ENCODE results near the gene RNU11. TPM values are rescaled to one million over a fixed set of nuclear protein-coding genes. Genes with fewer than 3 reads are reported as not detected.
"Not testable (repeated sequence)": the region's sequence is repeated elsewhere in the genome, so short reads cannot be mapped to it uniquely, and the experiment has no call there.

RNU11 gene
- total and polyA plus RNA-seq, 3 donors from 2014 or later = not detected

- Histone ChIP-seq H3K27me3 (no peaks in the 10 kb centered on the region), H3K4me1 (peaks cover 7% of the 10 kb centered on the region), H3K4me3 (peak overlapping the region in 1 of 2 donors; percentile 4), H3K27ac (no peak overlapping the region), H3K9me3 (no peaks in the 10 kb centered on the region), H3K36me3 (ENCODE audit: low read depth, missing control alignments) (no peaks in the 10 kb centered on the region)
- intact Hi-C loops (cut with DNase I; ENCODE audit: low total_unique reads) = no loop called here
- TF ChIP-seq CTCF (IDR thresholded peaks at IDR 0.05) = no peak
- no peak for TF ChIP-seq POLR2A (IDR thresholded peaks at IDR 0.05)
- 57 to 79% methylated on average over 18 to 20 of the region's 20 CpGs for WGBS, 2 donors
- DNase-seq = no peak
Measured at GRCh38 chr1:28671254-28671780, 22.9 kb downstream of the RNU11 start.

GRCh38 chr1:28672971-28673370 is 24.6 kb downstream of the RNU11 start:
- H3K4me3 ChIP-seq; H3K4me1 ChIP-seq; H3K27ac ChIP-seq; intact Hi-C loops (cut with DNase I; ENCODE audit: low total_unique reads); H3K9me3 ChIP-seq; DNase-seq; H3K36me3 ChIP-seq (ENCODE audit: low read depth, missing control alignments); H3K27me3 ChIP-seq: not testable (repeated sequence)
- 88 to 92% methylated on average over 15 of the region's 15 CpGs for WGBS, 2 donors

GRCh38 chr1:28675924-28676257 is 27.5 kb downstream of the RNU11 start:
- no peaks in the 10 kb centered on the region for H3K36me3 ChIP-seq (ENCODE audit: low read depth, missing control alignments)
- intact Hi-C loops (cut with DNase I; ENCODE audit: low total_unique reads) = no loop called here
- H3K27ac ChIP-seq = no peak overlapping the region
- DNase-seq = no peak
- no peaks in the 10 kb centered on the region for H3K4me1 ChIP-seq
- no peaks in the 10 kb centered on the region for H3K9me3 ChIP-seq
- no peak for TF ChIP-seq POLR2A (IDR thresholded peaks at IDR 0.05)
- no peak for TF ChIP-seq CTCF (IDR thresholded peaks at IDR 0.05)
- H3K4me3 ChIP-seq = no peak overlapping the region
- no peaks in the 10 kb centered on the region for H3K27me3 ChIP-seq

GRCh38 chr1:28680151-28680550 is 31.8 kb downstream of the RNU11 start:
- intact Hi-C loops (cut with DNase I; ENCODE audit: low total_unique reads) = no loop called here
- WGBS, 2 donors = 89 to 91% methylated on average over 4 of the region's 4 CpGs
- H3K27me3 ChIP-seq = no peaks in the 10 kb centered on the region
- no peak overlapping the region for H3K27ac ChIP-seq
- H3K4me3 ChIP-seq = no peak overlapping the region
- no peaks in the 10 kb centered on the region for H3K9me3 ChIP-seq
- DNase-seq = no peak
- no peaks in the 10 kb centered on the region for H3K4me1 ChIP-seq
- H3K36me3 ChIP-seq (ENCODE audit: low read depth, missing control alignments) = no peaks in the 10 kb centered on the region
- TF ChIP-seq POLR2A (IDR thresholded peaks at IDR 0.05) = no peak
- TF ChIP-seq CTCF (IDR thresholded peaks at IDR 0.05) = no peak

GRCh38 chr1:28682840-28683239 is 34.4 kb downstream of the RNU11 start:
- WGBS, 2 donors = 80 to 83% methylated on average over 6 of the region's 6 CpGs
- no peak for TF ChIP-seq CTCF (IDR thresholded peaks at IDR 0.05)
- TF ChIP-seq POLR2A (IDR thresholded peaks at IDR 0.05) = no peak
- H3K4me1 ChIP-seq = no peaks in the 10 kb centered on the region
- DNase-seq = no peak
- intact Hi-C loops (cut with DNase I; ENCODE audit: low total_unique reads) = no loop called here
- H3K36me3 ChIP-seq (ENCODE audit: low read depth, missing control alignments) = no peaks in the 10 kb centered on the region
- no peak overlapping the region for H3K27ac ChIP-seq
- no peak overlapping the region for H3K4me3 ChIP-seq
- no peaks in the 10 kb centered on the region for H3K27me3 ChIP-seq
- no peaks in the 10 kb centered on the region for H3K9me3 ChIP-seq

Measured in testis (tissue), 3 donors.